DMS 273 treated with DMSO at 0.1 percent for 48 hours (cell line): Measurements from ENCODE around the gene ERCC1.
A peak's percentile ranks its signal among the peaks of the same experiment; 100 is the strongest.

ENCODE experiments used
- DNase-seq: peaks from one replicate; lab custom pipeline; 2025; lab: John Stamatoyannopoulos, UW

ERCC1 gene

GRCh38 chr19:45405435-45406225 lies 18.1 kb downstream of the ERCC1 start:
- peak; percentile 80 for DNase-seq

- no peak for DNase-seq
These were observed 18.9 kb downstream of the ERCC1 start, which contains the start of gene PPP1R13L for GRCh38 chr19:45404557-45405434. Gene PPP1R13L (minus strand): TSS chr19:45405069. CDS start chr19:45398318, 6,751 bp downstream.

DNA sequence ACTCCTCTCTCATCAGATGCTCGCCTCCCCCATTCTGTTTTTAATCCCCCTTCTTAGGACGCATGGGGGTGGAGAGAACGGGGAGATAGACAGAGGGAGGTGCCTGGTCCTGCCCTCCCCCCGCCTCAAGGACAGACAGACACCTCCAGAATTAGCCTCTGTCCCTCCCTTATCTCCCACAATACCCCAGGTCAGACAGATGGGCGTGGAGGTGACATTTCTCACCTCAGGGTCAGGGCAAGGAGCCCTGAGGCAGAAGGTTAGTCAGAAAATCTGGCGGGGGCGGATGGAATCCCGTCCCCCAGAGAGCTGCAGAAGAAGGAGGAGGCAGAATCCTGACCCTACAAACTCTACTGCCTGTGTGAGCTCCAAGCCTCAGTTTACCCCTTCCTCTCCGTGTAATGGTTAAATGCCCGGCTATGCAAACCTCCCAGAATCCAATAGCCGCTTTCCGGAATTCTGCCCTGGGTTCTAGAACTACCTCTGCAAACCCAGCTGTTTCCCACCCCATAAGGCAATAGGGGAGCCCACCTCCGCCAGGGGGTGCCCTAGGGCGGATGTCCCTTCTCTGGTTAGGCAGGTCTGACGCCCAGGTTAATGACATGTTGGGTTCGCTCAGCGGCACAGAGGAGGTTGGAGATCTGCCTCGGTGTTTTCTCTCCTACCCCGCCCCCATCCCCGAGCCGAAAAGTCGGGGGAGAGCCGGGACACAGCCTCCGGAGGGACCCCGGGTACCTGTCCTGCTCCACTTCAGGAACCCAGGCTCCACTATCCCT lies 19.7 kb downstream of the ERCC1 start:
- no peak for DNase-seq

- DNase-seq, result no peak
These were observed 20.4 kb downstream of the ERCC1 start for GRCh38 chr19:45403272-45403671.

DNA sequence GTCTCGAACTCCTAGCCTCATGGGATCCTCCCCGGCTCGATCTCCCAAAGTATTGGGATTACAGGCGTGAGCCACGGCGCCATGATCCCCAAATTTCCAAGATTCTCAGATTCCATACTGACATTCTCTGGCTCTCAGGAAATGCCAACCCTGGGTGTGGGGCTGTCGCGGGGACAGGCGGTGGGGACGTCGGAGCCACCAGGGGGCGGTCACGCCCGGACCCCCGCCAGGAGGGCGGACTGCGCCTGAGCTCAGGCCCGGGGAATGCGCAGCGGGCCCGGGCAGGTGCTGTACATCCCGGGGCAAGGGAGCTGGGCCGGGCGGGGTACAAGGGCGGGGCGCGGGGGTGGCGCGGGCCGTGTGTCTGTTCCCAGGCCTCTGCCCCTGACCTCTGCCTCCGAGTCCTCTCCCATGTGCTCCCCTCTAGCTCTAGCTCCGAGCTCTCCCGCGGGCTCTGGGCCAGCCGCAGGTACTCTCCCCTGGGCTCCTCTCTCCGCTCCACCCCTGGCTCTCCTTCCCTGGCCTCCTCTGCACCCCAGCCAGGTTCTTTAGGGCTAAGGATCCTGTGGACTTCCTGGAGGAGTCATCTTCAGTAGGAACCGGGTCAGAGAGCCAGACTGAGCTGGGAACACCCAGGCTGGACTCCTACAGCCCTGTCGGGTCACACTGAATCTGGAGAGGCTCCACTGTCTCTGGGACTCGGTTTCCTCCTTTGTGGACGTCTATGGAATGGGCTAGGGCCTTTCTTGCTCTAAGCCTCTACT lies 21.2 kb downstream of the ERCC1 start:
- no peak for DNase-seq

DNA sequence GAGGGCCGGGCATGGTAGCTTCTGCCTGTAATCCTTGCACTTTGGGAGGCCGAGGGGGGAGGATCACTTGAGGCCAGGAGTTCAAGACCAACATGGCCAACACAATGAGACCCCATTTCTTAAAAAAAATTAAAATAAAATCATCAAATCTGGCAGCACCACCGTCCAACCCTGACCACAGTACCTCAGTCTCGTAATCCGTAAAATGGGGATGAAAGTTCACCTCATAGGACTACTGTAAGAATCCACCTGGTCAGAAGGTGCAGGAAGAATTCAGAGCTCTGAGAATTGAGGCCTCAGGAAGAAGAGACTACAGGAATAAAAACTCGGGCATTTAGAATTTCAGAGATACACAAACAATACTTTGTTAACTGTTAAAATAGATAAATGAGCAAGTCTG lies 21.9 kb downstream of the ERCC1 start:
- DNase-seq, result no peak

DNA sequence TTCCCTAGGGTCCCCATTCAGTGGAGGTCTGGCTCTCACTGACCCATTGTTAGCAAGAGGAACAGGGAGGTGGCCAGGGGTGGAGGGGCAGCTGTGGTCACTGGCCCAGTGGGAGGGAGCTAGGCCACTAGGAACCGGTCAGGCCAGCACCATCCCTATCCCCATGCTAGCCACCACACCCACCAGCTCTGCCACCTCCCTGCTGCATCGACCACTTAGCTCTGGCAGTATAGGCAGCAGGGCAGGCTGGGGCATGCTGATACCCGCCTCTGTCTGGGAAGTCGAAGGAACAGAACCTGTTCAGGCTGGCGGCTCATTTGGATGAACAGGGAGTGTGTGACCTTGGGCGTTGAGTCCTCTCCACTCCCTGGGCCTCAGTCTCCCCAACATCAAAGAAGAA lies 23.5 kb downstream of the ERCC1 start:
- no peak for DNase-seq

DNA sequence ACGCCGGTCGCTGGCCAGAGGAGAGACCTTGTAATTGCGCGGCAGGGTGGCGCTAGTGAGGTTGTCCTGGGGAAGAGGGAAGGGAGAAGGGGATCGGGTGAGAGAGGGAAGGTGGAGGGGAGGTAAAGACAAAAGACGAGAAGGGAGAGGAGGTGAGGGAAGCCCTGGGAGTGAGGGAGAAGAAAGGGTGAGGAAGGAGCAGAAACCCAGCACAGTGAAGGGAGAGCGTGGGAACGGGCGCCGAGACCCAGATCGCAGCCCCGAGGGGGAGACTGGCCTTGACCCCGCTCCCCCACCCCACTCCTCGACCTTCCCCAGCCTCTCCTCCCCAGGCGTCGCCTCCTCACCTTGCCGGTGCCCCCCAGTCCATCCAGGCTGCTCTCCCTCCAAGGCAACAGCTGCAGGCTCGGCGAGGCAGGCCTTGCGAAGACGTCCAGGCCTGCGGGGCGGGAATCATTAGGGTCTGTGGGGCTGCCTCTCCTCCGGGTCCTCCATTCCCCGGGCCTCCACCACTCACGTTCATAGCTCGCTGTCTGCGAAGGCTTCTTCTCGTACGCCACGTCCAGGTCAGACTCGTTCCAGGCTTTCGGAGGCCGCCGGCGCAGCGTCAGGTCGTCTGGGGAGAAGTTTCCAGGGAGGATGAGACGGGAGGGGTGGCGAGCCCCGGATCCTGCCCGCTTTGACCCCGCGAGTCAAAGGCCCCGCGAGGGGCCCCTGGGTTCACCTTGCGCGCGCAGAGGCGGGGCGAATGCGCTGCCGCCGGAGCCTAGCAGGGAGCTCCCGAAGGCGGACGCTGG lies 27.7 kb downstream of the ERCC1 start:
- no peak for DNase-seq

GRCh38 chr19:45391871-45392665 lies 31.6 kb downstream of the ERCC1 start:
- DNase-seq, result no peak

- no peak for DNase-seq
These were observed 32.4 kb downstream of the ERCC1 start for GRCh38 chr19:45391346-45391745.

GRCh38 chr19:45385392-45386221 lies 38.1 kb downstream of the ERCC1 start:
- no peak for DNase-seq

DNA sequence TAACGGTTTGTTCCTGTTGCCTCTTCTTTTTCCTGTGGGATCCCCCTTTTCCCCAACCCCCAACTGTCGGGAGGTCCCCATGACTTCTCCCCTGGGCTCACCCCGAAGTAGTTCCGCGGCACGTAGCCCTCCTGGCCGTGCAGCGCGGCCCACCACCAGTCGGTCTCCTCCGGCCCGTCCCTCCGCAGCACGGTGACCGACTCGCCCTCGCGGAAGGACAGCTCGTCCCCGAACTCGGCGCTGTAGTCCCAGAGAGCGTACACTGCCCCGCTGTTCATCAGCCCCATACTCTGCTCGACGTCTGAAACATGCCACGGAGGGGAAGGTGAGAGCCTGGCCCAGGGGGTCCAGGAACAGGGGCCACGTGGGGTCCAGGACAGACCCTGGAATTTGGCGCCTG lies 41.3 kb downstream of the ERCC1 start:
- DNase-seq, result no peak

DNA sequence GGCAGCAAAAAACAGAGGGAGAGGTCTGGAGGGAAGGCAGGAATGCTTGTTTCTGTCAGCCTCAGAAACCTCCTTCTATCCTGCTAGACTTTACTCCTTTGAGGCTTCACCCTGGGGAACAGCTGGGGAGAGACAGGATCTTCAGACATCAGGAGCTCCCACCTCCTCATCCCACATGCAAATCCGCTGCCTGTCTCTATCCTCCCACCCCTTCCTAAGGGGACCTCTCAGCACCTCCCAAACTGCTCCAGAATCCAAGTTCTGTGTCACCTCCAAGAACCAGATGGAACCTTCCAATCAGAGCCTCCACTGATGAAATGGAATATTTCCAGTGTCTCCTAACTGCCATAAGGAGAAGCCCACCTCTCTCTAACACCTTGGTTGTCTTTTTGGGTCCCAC lies 43.6 kb downstream of the ERCC1 start:
- no peak for DNase-seq

DNA sequence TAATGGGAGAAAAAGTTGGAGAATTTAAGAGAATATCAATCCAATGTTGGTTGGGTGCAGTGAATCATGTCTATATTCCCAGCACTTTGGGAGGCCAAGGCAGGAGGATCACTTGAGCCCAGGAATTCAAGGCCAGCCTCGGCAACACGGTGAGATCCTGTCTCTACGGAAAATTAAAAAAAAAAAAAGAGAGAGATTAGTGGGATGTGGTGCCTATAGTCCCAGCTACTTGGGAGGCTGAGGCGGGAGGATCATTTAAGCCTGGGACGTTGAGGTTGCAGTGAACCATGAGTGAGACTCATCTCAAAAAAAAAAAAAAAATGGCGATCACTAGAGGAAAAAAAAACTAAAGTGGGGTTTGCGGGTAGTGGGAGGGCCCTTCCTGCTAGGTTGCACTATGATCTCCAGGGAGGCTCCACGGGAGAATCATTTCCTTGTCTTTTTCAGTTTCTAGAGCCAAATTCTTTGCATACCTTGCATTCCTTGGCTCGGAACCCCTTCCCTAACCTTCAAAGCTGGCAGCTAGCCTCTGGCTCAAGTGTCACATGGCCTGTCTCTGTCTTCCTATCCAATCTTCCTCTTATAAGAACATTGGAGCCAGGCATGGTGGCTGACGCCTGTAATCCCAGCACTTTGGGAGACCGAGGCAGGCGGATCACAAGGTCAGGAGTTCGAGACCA lies 47.5 kb downstream of the ERCC1 start:
- DNase-seq, result no peak

GRCh38 chr19:45370410-45371204 lies 53.1 kb downstream of the ERCC1 start, which contains the start of gene ERCC2:
Gene ERCC2 (minus strand): TSS chr19:45370573. CDS start chr19:45370540, 33 bp downstream.
- DNase-seq, result peak; percentile 96

GRCh38 chr19:45368737-45369340 lies 54.9 kb downstream of the ERCC1 start:
- DNase-seq, result no peak

DNA sequence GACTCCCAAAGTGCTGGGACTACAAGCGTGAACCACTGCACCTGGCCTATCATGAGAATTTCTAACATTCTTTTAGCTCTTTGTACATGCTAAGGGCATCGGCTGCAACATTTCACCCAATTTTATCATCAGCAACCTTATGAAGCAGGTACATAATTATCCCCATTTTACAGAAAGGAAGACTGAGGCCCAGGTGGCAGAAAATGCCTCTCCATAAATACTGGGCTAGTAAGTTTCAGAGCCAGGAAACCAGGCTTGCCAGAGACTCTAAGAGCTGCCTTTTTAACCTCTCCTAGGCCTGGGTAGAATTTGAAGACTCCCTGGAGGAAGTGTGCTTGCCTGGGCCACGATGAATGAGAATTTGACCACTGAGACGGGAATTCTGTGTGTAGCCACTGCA lies 55.6 kb downstream of the ERCC1 start:
- no peak for DNase-seq
